Rectal smooth muscle tissue (tissue), 1 donor: ENCODE measurements around the gene OSGEPL1.

ENCODE experiments used
- H3K27ac ChIP-seq: one replicate; pipeline ENCODE4 v1.7.0; 2013; ENCODE audit warnings: low read depth, low read length, inconsistent platforms
- H3K27me3 ChIP-seq: one replicate; pipeline ENCODE4 v1.7.0; 2013; ENCODE audit warnings: low read length; ENCODE audit not compliant: control insufficient read depth, insufficient read depth
- H3K36me3 ChIP-seq: one replicate; pipeline ENCODE4 v1.7.0; 2013; ENCODE audit warnings: low read length; ENCODE audit not compliant: control insufficient read depth, insufficient read depth
- H3K4me1 ChIP-seq: one replicate; pipeline ENCODE4 v1.7.0; 2013; ENCODE audit warnings: low read length; ENCODE audit not compliant: control insufficient read depth, insufficient read depth
- H3K4me3 ChIP-seq: one replicate; pipeline ENCODE4 v1.7.0; 2013; ENCODE audit warnings: low read length
- H3K9ac ChIP-seq: one replicate; pipeline ENCODE4 v1.7.0; 2013; ENCODE audit warnings: low read length

Gene OSGEPL1, protein sequence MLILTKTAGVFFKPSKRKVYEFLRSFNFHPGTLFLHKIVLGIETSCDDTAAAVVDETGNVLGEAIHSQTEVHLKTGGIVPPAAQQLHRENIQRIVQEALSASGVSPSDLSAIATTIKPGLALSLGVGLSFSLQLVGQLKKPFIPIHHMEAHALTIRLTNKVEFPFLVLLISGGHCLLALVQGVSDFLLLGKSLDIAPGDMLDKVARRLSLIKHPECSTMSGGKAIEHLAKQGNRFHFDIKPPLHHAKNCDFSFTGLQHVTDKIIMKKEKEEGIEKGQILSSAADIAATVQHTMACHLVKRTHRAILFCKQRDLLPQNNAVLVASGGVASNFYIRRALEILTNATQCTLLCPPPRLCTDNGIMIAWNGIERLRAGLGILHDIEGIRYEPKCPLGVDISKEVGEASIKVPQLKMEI

DNA sequence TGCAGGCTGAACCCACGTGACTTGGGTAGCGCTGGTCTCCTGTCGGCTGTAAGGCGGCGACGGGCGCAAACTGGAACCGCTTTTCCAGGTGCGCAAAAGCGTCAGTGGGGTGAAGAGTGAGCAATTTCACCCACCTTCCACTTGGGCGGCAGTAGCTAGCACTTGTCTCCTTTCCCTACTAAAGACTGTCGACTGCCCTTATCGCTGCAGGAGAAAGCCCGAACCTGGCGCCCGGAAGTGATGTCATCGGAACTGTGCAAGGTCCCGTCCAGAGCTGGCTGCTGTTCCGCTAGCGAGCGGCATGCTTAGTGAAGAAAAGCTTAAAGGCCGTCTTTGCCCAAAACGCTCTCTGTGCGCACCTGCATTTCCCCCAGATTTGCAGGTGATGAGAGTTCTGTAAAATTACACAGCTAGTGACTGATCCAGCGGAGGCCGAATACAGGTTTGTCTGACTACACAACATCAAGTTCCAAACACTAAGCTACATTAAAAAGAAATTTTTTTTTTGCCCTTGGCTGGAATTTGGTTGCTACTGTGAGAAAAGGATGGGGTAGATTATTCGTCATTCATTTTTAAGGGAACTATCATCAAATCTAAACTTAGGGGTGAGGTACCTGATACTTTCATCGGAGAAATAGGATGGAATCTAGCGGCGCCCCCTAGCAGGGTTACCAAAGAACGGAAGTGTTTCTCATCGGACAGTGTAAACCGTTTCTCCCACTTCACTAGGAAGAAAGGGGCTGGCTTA is at the start of gene OSGEPL1:
Gene OSGEPL1, minus strand, starts transcription at position 242 of the 748 bp plus-strand sequence. CDS start 1,152 bp downstream, outside the sequence.
- H3K36me3 ChIP-seq = no peaks in the 10 kb centered on the region
- H3K4me3 ChIP-seq = peak within 1 kb of the TSS; percentile 95
- H3K27ac ChIP-seq = peak within 1 kb of the TSS; percentile 70
- H3K27me3 ChIP-seq = no peaks in the 10 kb centered on the region
- H3K4me1 ChIP-seq = peaks cover 2% of the 10 kb centered on the region
- H3K9ac ChIP-seq = peak within 1 kb of the TSS; percentile 77

DNA sequence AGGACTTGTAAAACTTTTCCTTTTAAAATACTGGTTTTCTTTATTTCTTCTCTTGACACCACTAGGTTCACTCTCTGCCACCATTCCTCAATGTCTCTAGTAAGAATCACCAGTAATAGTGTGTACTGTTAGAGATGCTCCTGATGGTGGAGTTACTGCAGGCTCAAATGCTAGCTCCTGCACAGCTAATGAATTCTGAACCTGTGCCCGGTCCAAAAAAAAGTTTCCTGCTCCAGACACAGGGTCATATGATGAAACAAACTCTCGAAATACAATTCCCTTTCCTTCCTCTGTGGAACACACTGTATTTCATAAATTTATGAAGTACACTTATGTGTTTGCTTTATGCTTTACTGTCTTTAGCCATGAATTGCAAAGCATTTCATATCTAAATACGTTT is 40.8 kb upstream of the OSGEPL1 start:
- Histone ChIP-seq H3K36me3 (no peaks in the 10 kb centered on the region), H3K27me3 (no peaks in the 10 kb centered on the region), H3K9ac (no peak overlapping the region), H3K4me1 (no peaks in the 10 kb centered on the region), H3K4me3 (no peak overlapping the region), H3K27ac (no peak overlapping the region)

DNA sequence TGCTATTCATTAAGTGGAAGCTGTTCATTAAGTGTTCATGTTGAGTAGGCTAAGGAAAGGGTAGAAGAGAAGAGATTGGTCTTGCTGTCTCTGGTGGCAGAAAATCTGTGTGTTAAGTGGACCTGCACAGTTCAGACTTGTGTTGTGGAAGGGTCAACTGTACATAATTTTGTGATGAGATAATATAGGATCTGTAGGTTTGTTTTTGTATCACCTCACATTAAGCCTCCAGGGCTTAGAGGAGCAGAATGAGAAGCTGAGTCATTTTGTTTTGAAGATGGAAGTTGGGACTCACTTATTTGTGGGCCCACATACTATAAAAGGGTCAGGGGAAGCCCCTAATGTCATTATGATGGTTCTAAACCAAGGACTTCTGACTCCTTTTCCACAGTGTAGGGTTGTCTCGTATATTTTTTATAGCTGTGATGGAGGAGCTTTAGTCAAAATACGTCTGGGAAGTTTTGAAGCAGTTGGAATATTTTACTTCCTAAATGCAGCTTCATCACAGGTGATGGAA is 39.9 kb upstream of the OSGEPL1 start:
- Histone ChIP-seq H3K9ac (no peak overlapping the region), H3K36me3 (no peaks in the 10 kb centered on the region), H3K4me3 (no peak overlapping the region), H3K27me3 (no peaks in the 10 kb centered on the region), H3K4me1 (no peaks in the 10 kb centered on the region), H3K27ac (no peak overlapping the region)

DNA sequence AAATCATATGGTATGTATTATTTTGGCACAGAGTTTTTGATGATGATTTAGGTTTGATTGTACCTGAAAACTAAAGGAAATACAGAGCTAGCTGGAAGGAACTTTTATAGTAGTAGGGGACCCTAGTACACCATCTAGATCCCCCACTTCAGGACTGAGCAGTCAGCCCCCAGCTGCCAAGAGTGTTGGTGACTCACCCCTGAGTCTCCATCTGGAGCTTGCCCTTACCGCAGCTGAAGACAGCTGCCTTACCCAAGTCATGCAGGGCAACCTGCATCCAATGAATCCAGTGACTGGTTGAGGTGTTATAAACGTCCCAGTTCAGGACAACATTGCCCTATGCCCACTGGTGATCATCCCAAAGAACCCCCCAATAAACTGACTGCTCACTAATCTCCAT is 36.9 kb upstream of the OSGEPL1 start:
- Histone ChIP-seq H3K4me3 (no peak overlapping the region), H3K36me3 (peaks cover 4% of the 10 kb centered on the region), H3K27ac (no peak overlapping the region), H3K9ac (no peak overlapping the region), H3K27me3 (no peaks in the 10 kb centered on the region), H3K4me1 (no peaks in the 10 kb centered on the region)

DNA sequence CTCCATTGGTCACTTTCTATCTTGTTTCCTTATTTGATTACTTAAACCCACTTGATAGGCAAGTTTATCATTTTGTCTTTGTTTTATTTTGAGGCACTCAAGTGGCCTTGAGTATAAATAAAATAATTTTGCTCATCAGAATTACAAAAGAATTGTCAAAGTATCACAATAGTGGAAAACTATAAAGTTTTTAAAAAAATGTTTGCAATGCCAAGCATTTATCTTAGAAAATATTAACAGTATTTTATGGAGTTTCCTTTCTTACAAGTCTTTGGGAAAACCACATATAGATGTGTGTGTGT is 36.4 kb upstream of the OSGEPL1 start:
- Histone ChIP-seq H3K9ac (no peak overlapping the region), H3K36me3 (peaks cover 4% of the 10 kb centered on the region), H3K27me3 (no peaks in the 10 kb centered on the region), H3K4me1 (no peaks in the 10 kb centered on the region), H3K27ac (no peak overlapping the region), H3K4me3 (no peak overlapping the region)

DNA sequence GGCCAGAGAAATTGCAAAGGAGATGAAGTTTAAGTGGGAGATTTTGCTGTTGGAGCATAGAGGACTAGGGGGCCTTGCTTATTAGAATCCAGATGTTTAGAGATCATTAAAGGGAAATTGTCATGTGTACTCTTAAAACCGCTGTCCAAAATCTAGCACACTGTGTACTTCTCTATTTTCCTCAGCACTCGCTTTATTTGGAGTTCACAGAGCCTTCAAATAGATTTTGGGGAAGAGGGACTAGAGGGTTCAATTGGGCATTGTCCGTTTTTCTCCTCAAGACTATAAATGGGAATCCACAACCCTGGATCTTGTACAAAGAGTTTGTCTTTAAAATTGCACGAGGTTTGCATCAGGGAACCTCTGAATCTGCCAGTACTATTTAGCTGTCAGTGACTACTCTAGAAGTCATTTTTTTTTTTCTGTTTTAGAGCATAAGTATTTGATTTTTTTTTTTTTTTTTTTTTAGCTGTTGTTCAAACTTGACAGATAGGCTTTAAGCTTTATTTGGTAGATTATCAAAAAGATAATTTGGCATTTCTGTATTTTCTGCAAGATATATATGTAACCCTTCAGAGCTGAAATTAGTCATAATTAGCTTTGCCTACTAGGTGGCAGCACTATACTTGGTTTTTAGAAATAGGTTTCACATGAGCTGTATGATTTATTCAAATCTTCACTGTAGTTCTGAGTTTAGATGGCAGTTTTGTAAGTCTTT is 35.9 kb upstream of the OSGEPL1 start:
- H3K36me3 ChIP-seq = peaks cover 4% of the 10 kb centered on the region
- no peak overlapping the region for H3K4me3 ChIP-seq
- no peaks in the 10 kb centered on the region for H3K4me1 ChIP-seq
- no peak overlapping the region for H3K27ac ChIP-seq
- no peak overlapping the region for H3K9ac ChIP-seq
- H3K27me3 ChIP-seq = no peaks in the 10 kb centered on the region

DNA sequence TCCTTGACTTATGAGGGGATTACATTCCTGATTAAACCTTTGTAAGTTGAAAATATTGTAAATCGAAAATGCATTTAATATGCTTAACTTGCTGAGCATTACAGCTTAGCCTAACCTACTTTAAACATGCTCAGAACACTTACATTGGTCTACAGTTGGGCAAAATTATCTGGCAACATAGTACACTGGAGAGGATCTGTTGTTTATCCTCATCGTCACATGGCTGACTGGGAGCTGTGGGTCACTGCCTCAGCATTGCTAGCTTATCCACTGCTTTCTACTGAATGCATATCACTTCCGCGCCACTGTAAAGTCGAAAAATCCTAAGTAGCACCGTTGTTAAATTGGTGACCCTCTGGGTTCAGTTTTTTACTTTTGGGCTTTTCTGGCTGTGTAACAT is 35.3 kb upstream of the OSGEPL1 start:
- Histone ChIP-seq H3K36me3 (peaks cover 4% of the 10 kb centered on the region), H3K4me3 (no peak overlapping the region), H3K4me1 (no peaks in the 10 kb centered on the region), H3K27ac (no peak overlapping the region), H3K9ac (no peak overlapping the region), H3K27me3 (no peaks in the 10 kb centered on the region)

DNA sequence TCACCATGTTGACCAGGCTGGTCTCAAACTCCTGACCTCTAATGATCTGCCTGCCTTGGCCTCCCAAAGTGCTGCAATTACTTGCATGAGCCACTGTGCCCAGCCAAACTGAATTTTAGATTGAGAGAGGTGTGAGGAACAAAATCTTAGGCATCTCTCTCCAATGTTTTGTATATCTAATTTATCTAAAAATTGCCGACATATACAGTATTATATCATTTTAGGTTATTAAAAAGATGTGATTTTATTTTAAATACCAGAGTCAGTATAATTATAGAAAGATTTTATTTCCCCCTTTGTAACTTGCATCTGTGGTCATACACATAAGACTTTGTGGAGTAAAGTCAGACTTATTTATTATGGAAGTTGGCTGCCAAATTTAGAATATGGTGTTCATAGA is 31.7 kb upstream of the OSGEPL1 start:
- no peak overlapping the region for H3K4me3 ChIP-seq
- H3K9ac ChIP-seq = no peak overlapping the region
- H3K27me3 ChIP-seq = no peaks in the 10 kb centered on the region
- no peak overlapping the region for H3K27ac ChIP-seq
- no peaks in the 10 kb centered on the region for H3K4me1 ChIP-seq
- peaks cover 4% of the 10 kb centered on the region for H3K36me3 ChIP-seq

DNA sequence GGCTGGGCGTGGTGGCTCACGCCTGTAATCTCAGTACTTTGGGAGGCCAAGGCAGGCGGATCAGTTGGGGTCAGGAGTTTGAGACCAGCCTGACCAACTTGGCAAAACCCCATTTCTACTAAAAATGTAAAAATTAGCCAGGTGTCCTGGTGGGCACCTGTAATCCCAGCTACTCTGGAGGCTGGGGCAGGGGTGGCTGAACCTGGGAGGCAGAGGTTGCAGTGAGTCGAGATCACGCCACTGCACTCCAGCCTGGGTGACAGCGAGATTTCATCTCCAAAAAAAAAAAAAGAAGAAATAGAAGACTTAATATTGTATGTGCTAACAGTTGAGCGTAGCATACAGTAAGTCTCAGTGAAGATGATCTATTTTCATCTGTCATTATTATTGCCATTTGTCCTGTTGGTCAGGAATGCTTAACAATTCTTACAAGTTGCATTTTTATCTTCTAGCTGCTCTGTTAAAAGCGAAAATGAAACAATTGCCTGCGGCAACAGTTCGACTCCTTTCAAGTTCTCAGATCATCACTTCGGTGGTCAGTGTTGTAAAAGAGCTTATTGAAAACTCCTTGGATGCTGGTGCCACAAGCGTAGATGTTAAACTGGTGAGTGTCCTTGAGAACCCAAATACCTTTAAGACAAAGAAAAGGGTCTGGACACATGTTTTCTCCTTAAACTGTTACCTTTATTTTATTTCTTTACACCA is 28.9 kb upstream of the OSGEPL1 start:
- Histone ChIP-seq H3K27ac (no peak overlapping the region), H3K4me3 (no peak overlapping the region)

DNA sequence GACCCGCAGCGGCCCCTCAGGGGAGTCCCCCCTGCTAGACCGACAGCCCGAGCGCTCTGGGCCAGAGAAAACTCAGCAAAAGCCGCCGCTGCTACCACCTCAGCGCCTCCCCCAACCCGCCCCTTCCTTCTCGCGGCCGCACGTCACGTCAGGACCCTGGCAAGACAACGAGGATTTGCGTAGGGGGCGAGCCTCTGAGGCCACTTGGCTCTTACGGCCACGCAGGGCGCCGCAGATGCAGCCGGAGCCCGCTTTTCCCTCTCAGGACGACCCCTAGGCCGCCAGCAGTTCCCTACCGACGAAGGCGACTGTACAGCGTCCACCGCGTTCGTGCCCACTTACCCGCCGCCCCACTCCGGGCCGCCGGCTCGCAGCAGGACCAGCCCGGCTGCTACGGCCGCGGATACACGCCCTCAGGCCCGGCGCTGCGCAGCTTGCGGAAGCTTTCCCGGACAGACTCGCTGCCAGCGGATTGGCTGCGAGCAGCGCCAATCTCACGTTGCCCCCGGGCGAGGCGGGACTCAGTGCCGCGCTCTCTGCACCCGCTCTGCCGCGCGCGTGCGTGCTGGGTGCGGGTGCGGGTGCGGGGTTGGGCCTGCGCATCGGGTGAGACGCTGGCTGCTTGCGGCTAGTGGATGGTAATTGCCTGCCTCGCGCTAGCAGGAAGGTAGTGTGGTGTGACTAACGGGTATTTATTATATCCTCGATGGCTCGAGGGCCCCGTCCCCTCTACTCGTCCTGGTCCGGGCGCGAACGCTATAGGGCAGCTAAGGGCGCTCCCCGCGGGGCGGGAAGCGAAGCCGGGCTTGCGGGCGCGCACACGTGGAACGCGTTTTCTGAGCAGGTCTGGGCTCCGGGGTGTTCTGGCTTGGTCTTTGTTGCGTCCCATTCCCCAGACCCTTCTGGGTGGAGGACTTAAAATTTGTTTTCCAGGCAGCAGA is 21.6 kb upstream of the OSGEPL1 start, which contains the start of the genes ORMDL1 and PMS1:
Gene ORMDL1, minus strand, starts transcription at position 413 of the 941 bp plus-strand sequence. CDS start 1,744 bp downstream, outside the sequence.
Gene PMS1, plus strand, starts transcription at position 524 of the 941 bp plus-strand sequence. CDS start 7,360 bp downstream, outside the sequence.
- Histone ChIP-seq H3K4me1 (peaks cover 14% of the 10 kb centered on the region), H3K36me3 (no peaks in the 10 kb centered on the region), H3K9ac (peak within 1 kb of the TSS; percentile 82), H3K27me3 (no peaks in the 10 kb centered on the region), H3K27ac (peak within 1 kb of the TSS; percentile 91), H3K4me3 (peak within 1 kb of the TSS; percentile 96)

More for the DNA sequence above, 28.9 kb upstream of the OSGEPL1 start:
- no peaks in the 10 kb centered on the region for H3K4me1 ChIP-seq
- H3K36me3 ChIP-seq = peaks cover 2% of the 10 kb centered on the region
- no peak overlapping the region for H3K9ac ChIP-seq
- no peaks in the 10 kb centered on the region for H3K27me3 ChIP-seq

DNA sequence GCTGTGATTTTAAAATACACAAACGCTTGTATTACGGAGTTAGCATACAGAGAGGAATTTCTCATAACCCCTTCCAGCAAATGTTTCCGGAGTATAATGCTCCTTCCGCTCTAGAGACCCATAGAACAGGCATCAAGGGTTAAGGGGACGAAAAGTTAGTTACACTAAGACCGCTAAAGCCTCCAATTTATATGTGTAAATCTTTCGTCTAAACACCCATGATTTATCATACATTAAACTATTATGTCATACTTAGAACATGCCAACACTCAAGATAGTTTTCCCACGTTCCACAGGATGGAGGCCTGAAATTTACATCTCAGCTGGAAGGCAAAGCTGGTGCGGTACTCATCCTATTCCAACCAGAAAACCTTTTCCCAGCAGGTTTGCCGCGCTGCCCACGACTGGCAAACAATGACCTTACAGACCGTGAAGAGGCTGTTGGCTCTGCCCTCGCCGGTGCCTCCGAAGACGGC is 20.9 kb upstream of the OSGEPL1 start:
- Histone ChIP-seq H3K27ac (peak overlapping the region; percentile 91), H3K4me3 (peak overlapping the region; percentile 96), H3K36me3 (peaks cover 3% of the 10 kb centered on the region), H3K9ac (peak overlapping the region; percentile 82), H3K27me3 (no peaks in the 10 kb centered on the region), H3K4me1 (peaks cover 14% of the 10 kb centered on the region)
